K562 (cell line): Measurements from ENCODE around the gene SH3BP5. TPM values are rescaled to one million over a fixed set of nuclear protein-coding genes. Genes with fewer than 3 reads are reported as not detected.

Experiments used
- BRD9 ChIP-seq: fragments of 450-650 bp; IDR thresholded peaks from 2 replicates; pipeline ENCODE4 v1.6.1; 2018; ENCODE audit warnings: low read depth; ENCODE audit not compliant: partially characterized antibody
- CHD2 ChIP-seq: IDR thresholded peaks from 2 replicates; pipeline ENCODE4 v1.6.1; 2011; ENCODE audit warnings: low read depth, low read length
- COPS2 ChIP-seq: fragments of 450-650 bp; conservative IDR thresholded peaks from 2 replicates; pipeline ENCODE4 v1.6.1; 2016; ENCODE audit warnings: mild to moderate bottlenecking, moderate library complexity
- ETS2 ChIP-seq: IDR thresholded peaks from 2 replicates; pipeline ENCODE4 v1.6.1; 2016; ENCODE audit warnings: borderline replicate concordance, missing genetic modification characterization, mild to moderate bottlenecking, moderate library complexity, missing compliant biosample characterization; ENCODE audit not compliant: poor library complexity, severe bottlenecking
- FOS ChIP-seq: IDR thresholded peaks from 3 replicates; pipeline ENCODE4 v1.6.1; 2011; ENCODE audit not compliant: insufficient read length; ENCODE audit errors: extremely low read depth
- FOXK2 ChIP-seq, 2 experiments: fragments of 450-650 bp; IDR thresholded peaks in 1 of 2; conservative IDR thresholded peaks in 1 of 2; 2 replicates each; pipeline ENCODE4 v1.6.1; 2016; ENCODE audit warnings: low read depth in 2 of 2, mild to moderate bottlenecking in 1 of 2
- GABPA ChIP-seq: fragments of 200-800 bp; sonication (Bioruptor generic); conservative IDR thresholded peaks from 2 replicates; pipeline ENCODE4 v1.6.1; 2016; ENCODE audit warnings: low read depth, missing genetic modification characterization, missing compliant biosample characterization
- GABPB1 ChIP-seq: sonication (generic); formaldehyde crosslinking; IDR thresholded peaks from 2 replicates; pipeline ENCODE4 v1.8.0; 2022; ENCODE audit warnings: mild to moderate bottlenecking, missing genetic modification reagents
- NCOA6 ChIP-seq: fragments of 450-650 bp; IDR thresholded peaks from 2 replicates; pipeline ENCODE4 v1.6.1; 2017; ENCODE audit warnings: mild to moderate bottlenecking
- PHB ChIP-seq: fragments of 250-450 bp; sonication (Bioruptor Pico); IDR thresholded peaks from 2 replicates; pipeline ENCODE4 v1.5.0; 2021
- PTRF ChIP-seq: fragments of 450-650 bp; IDR thresholded peaks from 2 replicates; pipeline ENCODE4 v1.6.1; 2016; ENCODE audit warnings: mild to moderate bottlenecking, missing genetic modification characterization, missing compliant biosample characterization
- TCFL5 ChIP-seq: fragments of 250-450 bp; sonication (Bioruptor Pico); conservative IDR thresholded peaks from 2 replicates; pipeline ENCODE4 v1.6.1; 2021; ENCODE audit warnings: mild to moderate bottlenecking, moderate library complexity, matching md5 sums
- TOE1 ChIP-seq, 2 experiments: fragments of 450-650 bp in 1 of 2; sonication (generic) in 1 of 2; formaldehyde crosslinking in 1 of 2; IDR thresholded peaks; 2 replicates each; pipeline versions ENCODE4 v1.7.1 to v1.8.0; 2016 to 2022; ENCODE audit warnings: borderline replicate concordance in 2 of 2, mild to moderate bottlenecking in 2 of 2, antibody characterized with exemption in 1 of 2, inconsistent platforms in 1 of 2, low read depth in 1 of 2, missing genetic modification reagents in 1 of 2, moderate library complexity in 1 of 2
- WHSC1 ChIP-seq: IDR thresholded peaks from one replicate; pipeline ENCODE4 v1.6.1; 2012; ENCODE audit warnings: low read length, control low read depth, inconsistent platforms
- ZNF175 ChIP-seq: fragments of 200-800 bp; sonication (Bioruptor generic); IDR thresholded peaks from 2 replicates; pipeline ENCODE4 v1.6.1; 2016; ENCODE audit warnings: low read depth, mild to moderate bottlenecking, missing genetic modification characterization, missing compliant biosample characterization
- ZNF316 ChIP-seq: fragments of 450-650 bp; IDR thresholded peaks from 2 replicates; pipeline ENCODE4 v1.6.1; 2016
- ZNF766 ChIP-seq: fragments of 200-800 bp; sonication (Bioruptor generic); conservative IDR thresholded peaks from 2 replicates; pipeline ENCODE4 v1.6.1; 2016; ENCODE audit warnings: missing genetic modification characterization, missing compliant biosample characterization
- polyA plus RNA-seq, 8 experiments: library from polyadenylated mRNA; depleted of rRNA in 4 of 8; stranded (reverse) in 5 of 8; unstranded in 3 of 8; fragments of >200 nt; fragmentation: Nextera tagmentation in 2 of 8; fragmentation: Illumina TruSeq in 1 of 8; extraction: Ambion mirVana in 2 of 8; extraction: Trizol in 1 of 8; gene quantifications; 2 replicates each; pipeline versions ENCODE4 v1.2.1 to v1.2.3, GENCODE V29; 2011 to 2014; ENCODE audit warnings: inconsistent platforms in 1 of 8, missing spikeins in 1 of 8
- total RNA-seq, 7 experiments: library from RNA; depleted of rRNA in 6 of 7; stranded (reverse); fragments of >200 nt in 6 of 7; fragmentation: Illumina TruSeq in 2 of 7; extraction: Trizol in 2 of 7; gene quantifications; 2 replicates each; pipeline versions ENCODE4 v1.2.1 to v1.2.3, GENCODE V29; 2011 to 2021; ENCODE audit warnings: low replicate concordance in 1 of 7
- TF ChIP-seq, protein P1 (sequence below): sonication (generic); formaldehyde crosslinking; IDR thresholded peaks from 2 replicates; pipeline ENCODE4 v1.8.0; 2022; ENCODE audit warnings: mild to moderate bottlenecking, missing genetic modification reagents
- TF ChIP-seq, protein P2 (sequence below): sonication (generic); formaldehyde crosslinking; IDR thresholded peaks from 2 replicates; pipeline ENCODE4 v1.8.1; 2023; ENCODE audit warnings: mild to moderate bottlenecking, missing genetic modification reagents
- TF ChIP-seq, protein P3 (sequence below): fragments of 450-650 bp; formaldehyde crosslinking; IDR thresholded peaks from 2 replicates; pipeline ENCODE4 v1.4.0; 2020; ENCODE audit warnings: mild to moderate bottlenecking, mixed read lengths
- TF ChIP-seq, protein P4 (sequence below): fragments of 450-650 bp; formaldehyde crosslinking; IDR thresholded peaks from 2 replicates; pipeline ENCODE4 v1.4.0; 2020; ENCODE audit warnings: mild to moderate bottlenecking, moderate library complexity

SH3BP5 gene
- total and polyA plus RNA-seq, 9 of the 15 experiments (the other 6 are each of a cell fraction or from before 2014, with no cell fraction given): 2.9 to 29.0 (median 14.9) TPM

DNA sequence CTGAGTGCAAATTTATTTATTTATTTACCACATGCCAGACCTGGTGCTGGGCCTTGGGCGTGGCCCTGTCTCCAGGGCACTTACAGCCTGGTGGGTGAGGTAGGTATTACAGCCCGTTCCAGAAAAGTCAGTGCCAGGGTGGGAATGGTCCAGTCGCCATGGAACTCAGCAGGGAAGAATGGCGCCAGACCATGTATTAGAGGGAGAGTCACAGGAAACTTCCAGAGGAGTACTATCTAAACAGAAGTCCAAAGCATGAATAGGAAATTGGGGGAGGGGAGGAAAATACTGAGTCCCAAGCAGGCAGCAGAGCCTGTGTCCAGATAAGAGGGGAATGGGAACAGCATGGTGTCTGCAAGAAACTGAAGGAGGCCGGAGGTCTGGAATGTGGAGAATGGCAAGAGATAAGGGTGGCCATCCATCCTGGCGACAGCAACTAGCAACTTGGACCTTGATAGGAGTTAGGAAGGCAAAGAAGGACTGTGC, 27.0 kb downstream of the SH3BP5 start (continued):
- TF ChIP-seq GABPA (no peak), ETS2 (tag) (no peak), BRD9 (no peak), CHD2 (peak; percentile 53; the same call in 1 of the 2 replicates), GABPB1 (CRISPR knock-in tag) (no peak), FOS (no peak), NCOA6 (no peak), WHSC1 (no peak), TOE1 (IDR thresholded peaks at IDR 0.05; ENCODE audit: borderline replicate concordance) (peak; percentile 58; the same call in 1 of the 2 replicates), TOE1 (CRISPR knock-in tag; IDR thresholded peaks at IDR 0.05; ENCODE audit: borderline replicate concordance, low read depth) (no peak), TCFL5 (no peak), ZNF316 (no peak), PHB (no peak), PTRF (tag) (no peak), ZNF175 (CRISPR knock-in tag) (no peak; the same call in 1 of the 2 replicates), FOXK2 (conservative IDR thresholded peaks at IDR 0.05 in 1 of 2, IDR thresholded peaks at IDR 0.05 in 1 of 2; ENCODE audit: low read depth in 2 of 2) (peak; percentile 55 to 64; a peak in 2 of 4 replicates), COPS2 (no peak), ZNF766 (CRISPR knock-in tag) (no peak; the same call in 1 of the 2 replicates)
- TF ChIP-seq, protein P1, sequence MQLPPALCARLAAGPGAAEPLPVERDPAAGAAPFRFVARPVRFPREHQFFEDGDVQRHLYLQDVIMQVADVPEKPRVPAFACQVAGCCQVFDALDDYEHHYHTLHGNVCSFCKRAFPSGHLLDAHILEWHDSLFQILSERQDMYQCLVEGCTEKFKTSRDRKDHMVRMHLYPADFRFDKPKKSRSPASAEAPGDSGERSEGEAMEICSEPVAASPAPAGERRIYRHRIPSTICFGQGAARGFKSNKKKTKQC (CRISPR knock-in tag): no peak
- TF ChIP-seq, protein P2, sequence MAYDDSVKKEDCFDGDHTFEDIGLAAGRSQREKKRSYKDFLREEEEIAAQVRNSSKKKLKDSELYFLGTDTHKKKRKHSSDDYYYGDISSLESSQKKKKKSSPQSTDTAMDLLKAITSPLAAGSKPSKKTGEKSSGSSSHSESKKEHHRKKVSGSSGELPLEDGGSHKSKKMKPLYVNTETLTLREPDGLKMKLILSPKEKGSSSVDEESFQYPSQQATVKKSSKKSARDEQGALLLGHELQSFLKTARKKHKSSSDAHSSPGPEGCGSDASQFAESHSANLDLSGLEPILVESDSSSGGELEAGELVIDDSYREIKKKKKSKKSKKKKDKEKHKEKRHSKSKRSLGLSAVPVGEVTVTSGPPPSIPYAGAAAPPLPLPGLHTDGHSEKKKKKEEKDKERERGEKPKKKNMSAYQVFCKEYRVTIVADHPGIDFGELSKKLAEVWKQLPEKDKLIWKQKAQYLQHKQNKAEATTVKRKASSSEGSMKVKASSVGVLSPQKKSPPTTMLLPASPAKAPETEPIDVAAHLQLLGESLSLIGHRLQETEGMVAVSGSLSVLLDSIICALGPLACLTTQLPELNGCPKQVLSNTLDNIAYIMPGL (CRISPR knock-in tag): no peak
- TF ChIP-seq, protein P3, sequence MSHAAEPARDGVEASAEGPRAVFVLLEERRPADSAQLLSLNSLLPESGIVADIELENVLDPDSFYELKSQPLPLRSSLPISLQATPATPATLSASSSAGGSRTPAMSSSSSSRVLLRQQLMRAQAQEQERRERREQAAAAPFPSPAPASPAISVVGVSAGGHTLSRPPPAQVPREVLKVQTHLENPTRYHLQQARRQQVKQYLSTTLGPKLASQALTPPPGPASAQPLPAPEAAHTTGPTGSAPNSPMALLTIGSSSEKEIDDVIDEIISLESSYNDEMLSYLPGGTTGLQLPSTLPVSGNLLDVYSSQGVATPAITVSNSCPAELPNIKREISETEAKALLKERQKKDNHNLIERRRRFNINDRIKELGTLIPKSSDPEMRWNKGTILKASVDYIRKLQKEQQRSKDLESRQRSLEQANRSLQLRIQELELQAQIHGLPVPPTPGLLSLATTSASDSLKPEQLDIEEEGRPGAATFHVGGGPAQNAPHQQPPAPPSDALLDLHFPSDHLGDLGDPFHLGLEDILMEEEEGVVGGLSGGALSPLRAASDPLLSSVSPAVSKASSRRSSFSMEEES: no peak; the same call in 1 of the 2 replicates
- TF ChIP-seq, protein P4, sequence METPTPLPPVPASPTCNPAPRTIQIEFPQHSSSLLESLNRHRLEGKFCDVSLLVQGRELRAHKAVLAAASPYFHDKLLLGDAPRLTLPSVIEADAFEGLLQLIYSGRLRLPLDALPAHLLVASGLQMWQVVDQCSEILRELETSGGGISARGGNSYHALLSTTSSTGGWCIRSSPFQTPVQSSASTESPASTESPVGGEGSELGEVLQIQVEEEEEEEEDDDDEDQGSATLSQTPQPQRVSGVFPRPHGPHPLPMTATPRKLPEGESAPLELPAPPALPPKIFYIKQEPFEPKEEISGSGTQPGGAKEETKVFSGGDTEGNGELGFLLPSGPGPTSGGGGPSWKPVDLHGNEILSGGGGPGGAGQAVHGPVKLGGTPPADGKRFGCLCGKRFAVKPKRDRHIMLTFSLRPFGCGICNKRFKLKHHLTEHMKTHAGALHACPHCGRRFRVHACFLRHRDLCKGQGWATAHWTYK (CRISPR knock-in tag): 0 out of 2 replicates have a peak, but pooled peaks have one; percentile 31
